IPS DF 4.7 (cell line): Measurements from ENCODE around the gene CHD6.

Experiments used
- DNase-seq: peaks from one replicate; pipeline ENCODE4 v3.0.0-alpha.2; 2013; ENCODE audit warnings: low spot score; ENCODE audit errors: extremely low read depth

Gene CHD6, protein sequence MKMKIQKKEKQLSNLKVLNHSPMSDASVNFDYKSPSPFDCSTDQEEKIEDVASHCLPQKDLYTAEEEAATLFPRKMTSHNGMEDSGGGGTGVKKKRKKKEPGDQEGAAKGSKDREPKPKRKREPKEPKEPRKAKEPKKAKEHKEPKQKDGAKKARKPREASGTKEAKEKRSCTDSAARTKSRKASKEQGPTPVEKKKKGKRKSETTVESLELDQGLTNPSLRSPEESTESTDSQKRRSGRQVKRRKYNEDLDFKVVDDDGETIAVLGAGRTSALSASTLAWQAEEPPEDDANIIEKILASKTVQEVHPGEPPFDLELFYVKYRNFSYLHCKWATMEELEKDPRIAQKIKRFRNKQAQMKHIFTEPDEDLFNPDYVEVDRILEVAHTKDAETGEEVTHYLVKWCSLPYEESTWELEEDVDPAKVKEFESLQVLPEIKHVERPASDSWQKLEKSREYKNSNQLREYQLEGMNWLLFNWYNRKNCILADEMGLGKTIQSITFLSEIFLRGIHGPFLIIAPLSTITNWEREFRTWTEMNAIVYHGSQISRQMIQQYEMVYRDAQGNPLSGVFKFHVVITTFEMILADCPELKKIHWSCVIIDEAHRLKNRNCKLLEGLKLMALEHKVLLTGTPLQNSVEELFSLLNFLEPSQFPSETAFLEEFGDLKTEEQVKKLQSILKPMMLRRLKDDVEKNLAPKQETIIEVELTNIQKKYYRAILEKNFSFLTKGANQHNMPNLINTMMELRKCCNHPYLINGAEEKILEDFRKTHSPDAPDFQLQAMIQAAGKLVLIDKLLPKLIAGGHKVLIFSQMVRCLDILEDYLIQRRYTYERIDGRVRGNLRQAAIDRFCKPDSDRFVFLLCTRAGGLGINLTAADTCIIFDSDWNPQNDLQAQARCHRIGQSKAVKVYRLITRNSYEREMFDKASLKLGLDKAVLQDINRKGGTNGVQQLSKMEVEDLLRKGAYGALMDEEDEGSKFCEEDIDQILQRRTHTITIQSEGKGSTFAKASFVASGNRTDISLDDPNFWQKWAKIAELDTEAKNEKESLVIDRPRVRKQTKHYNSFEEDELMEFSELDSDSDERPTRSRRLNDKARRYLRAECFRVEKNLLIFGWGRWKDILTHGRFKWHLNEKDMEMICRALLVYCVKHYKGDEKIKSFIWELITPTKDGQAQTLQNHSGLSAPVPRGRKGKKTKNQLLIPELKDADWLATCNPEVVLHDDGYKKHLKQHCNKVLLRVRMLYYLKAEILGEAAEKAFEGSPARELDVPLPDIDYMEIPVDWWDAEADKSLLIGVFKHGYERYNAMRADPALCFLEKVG (N-terminal part only)

DNA sequence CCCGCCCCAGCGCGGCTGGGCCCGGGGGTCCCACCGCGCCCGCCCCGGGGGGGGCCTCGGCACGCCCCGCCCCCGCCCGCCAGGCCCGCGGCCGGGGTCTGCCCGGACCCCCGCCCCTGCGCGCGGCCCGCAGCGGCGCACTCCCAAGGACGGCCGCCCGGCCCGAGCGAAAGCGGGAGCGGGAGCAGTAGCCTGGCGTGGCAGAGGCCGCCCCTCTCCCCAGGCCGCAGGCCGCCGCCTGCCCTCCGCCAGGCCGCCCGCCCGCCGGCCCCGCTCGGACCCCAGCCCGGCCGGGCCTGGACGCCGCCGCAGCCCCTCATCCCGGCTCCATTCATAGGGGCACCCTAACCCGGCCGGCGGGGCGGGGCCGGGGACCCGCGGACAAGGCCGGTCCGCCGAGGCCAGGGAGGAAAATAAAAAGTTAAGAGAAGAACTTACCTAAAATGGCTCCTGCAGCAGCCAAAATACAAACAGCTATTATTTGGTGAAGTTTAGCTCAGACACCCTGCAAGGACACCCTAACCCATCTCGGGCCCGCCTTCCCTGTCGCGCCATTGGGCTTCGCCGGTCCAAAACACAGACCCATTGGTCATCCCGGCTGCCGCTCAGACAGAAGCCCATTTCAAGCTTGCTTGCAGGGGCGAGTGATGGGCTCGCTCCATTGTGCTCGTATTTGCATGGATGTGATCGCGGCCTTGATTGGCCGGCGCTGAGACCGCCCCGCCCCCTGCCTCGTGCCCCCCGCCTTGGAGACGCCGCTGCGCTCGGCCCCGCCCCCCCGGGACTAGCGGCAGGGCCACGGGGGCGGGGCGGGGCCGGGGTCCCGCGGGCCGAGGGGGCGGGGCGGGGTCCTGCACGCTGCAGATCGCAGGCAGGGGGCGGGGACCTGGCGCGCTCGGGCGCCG, at the start of gene CHD6:
TSS of gene CHD6 (minus strand) at position 476 of the 905 bp plus-strand sequence. CDS start 67,040 bp downstream, outside the sequence.
- DNase-seq = peak; percentile 94

DNA sequence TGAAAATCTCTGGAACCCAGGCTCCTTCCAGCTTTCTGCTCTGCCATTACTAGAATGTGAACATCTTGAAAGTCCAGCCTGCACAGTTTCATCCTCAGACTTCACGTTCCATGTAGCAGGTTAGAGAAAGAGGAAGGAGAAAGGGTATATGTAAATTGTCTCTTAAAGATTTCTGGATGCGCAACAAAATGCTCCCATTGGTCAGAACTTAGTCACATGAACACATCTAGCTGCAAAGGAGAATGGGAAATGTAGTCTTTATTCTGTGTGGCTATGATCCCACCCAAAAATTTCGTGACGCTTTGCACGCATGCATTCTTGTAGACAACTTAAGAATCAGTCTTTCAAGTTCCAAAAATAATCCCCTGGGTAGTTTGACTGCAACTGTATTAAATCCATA, 46.4 kb upstream of the CHD6 start:
- no peak for DNase-seq

DNA sequence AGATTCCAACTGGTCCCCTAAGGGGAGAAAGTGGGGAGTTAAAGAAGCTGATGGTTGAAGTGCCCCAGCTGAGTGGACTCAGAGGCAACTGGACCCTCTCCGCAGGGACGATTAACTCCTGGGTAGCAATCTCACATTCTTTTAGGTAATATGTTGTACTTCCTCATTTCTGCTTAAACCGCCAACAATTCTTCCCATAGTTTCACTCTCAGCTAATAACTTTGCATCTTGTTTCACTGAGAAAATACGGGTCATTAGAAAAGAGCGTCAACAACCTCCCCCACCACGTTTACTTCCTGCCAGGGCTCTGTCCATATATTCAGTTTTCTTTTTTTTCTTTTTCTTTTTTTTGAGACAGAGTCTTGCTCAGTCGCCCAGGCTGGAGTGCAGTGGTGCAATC, 39.5 kb upstream of the CHD6 start:
- no peak for DNase-seq

DNA sequence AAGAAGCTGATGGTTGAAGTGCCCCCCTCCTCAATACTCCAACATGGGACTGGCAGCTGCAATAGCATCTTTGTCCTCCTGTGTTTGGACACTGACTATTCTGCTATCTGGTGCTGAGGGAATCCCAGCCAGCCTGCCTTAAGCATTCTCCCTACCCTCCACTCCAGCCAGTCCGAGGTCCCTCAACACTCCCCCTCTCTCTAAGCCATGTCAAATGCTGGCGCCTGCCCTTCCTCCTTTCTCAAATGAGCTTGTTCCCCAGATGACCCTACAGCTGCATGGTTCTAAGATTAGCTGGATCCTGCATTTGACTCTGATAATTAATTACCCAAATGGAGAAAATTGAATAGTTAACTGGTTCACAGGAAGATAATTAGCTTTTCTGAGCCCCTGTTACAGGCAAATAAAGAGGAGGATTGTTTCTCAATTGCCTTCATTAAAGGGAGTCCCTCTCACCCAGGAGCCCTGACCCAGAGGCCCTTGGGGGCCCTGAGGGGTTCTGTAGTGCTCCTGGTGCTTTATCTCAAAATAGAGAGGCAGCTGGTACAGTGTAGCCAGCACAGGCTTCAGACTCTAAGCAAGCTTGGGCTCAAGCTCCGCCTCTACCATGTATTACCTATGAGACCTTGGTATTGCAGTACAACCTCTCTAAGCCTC, 37.9 kb upstream of the CHD6 start:
- no peak for DNase-seq

DNA sequence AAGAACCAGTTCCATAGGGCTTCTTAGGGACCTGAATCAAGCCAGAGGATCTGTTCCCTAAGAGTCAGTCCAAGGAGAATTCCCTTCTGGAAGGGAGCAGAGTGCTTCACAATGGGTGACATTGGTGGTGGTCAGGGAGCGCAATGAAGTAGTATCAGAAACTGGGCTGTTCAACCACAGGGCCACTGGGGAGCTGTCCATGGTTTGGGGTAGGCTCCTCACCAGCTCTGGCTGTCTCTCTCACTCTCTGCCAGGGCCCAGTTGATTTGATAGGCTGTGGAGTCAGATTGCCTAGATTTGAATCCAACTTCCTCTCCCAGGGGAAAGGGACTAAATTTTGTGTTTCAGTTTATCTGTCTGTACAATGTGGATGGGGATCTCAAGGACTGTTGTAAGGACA, 36.7 kb upstream of the CHD6 start:
- no peak for DNase-seq

DNA sequence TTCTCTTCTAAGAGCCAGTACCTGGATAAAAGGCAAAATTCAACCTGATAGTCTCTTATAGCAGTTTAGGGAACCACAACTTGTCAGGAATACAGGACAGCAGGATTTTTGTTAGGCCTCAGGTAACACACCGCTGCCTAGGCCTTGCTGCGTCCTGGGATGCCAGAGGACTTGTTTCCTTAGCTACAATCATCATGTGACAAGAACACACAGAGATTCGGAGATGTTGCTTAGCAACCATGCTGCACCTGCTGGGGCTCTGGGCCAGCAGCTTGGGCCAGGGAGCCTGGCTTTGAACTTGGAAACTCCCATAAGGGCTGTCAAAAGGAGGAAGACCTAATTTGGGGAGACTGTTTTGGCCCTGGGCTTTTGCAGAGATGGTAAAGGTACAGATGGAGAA, 36.1 kb upstream of the CHD6 start:
- DNase-seq = no peak

DNA sequence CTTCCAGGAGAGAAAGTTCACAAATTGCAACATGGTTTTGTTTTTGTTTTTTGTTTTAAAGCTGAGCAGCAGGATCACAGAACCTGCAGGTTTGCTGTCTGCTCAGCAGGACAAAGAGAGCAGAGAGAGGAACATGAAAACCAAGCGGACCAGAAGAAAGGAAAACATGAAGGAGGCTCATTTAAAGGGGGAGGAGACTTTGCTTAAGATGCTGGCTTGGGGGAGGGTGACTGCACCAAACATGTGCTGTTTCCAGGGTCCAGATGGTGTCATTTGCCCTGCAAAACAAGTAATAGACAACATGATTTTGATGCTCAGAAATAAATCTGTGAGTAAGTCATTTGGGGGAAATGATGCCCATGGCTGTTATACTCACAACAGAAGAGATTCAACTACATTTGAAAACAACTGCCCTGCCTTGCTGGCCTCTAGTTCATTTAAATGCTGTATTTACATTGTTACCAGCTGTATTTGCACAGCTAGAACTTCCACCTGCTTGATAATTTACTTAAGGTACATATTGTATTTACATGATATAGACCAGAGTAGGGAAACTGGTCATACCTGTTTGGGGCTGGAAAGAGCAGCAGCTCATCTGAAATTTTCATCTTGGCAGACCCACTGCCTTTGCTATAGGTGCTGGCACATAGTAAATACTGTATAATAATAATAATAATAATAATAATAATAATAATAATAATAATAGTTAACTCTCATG, 32.2 kb upstream of the CHD6 start:
- DNase-seq = no peak

DNA sequence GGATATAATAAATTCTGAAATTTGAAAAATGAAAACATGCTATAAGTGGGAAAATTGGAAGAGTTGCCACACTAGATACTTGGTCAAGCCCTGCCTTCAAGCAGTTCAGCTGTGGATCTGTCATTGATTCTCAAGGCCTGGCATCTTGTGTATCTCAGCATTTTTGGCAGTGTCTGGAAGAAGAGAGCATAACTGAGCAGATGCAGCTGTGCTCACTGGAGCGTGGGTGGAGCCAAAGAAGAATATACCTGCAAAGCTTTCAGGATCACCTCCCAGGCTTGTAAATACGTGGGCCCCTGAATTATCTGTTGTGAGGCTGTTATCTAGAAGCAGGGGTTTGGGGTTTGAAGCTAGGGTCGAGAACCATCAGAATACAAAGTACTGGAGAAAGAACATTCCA, 31.3 kb upstream of the CHD6 start:
- no peak for DNase-seq

DNA sequence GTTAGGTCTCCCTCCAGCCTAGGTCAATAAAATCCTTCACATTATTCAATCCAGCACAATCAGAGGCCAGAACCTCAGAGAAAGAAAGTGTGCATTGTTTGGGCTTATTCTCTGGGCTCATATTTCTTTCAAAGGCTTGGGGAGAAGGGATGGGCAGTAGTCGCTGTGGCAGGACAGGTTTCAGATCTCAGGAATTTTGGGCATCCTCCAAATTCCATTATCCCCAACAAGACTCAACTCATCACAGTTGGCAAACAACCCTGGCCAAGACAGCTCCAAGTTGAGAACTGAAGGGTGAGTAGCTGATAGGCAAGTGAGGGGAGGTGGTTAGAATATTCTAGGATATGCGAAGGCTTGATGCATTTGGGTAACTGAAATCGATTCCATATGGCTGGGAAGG, 27.2 kb upstream of the CHD6 start:
- DNase-seq = no peak

DNA sequence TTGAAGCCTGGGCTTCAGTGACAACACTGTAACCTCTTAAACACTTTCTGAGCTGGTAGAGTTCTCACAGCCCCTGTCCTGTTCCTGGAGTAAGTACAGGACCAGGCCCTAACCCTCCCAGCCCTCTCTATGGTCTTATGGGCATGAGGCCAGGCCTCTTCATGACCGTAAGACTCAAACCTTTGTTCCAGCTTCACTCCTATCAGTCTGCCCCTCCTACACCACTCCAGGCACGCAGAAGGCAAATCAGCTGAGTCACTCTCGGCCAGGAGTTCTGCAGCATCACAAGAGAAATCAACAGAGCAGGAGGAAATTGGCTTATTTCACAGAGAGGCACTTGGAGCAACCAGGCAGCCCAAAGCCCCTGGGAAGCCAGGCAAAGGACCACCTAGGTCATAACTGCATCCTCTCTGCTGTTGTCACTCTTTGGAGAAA, 25.3 kb upstream of the CHD6 start:
- DNase-seq = no peak

DNA sequence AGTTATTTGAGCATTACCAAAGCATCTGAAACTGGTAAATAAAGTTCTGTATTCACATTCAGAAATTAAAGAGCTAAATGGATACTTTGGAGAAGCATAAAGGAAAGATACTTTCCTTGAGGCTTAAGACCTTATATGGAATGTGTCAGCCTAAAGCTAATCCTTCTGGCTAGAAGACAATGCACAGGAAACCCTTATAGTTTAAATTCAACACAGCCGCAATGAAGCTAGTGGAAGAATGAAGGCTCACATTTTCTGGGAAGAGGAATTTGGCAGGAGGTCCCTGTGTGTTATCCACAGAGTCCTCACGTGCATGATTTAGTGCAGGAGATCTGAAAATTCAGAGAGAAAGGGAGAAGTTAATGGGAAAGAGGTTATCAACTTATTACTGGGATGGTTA, 21.5 kb upstream of the CHD6 start:
- no peak for DNase-seq

DNA sequence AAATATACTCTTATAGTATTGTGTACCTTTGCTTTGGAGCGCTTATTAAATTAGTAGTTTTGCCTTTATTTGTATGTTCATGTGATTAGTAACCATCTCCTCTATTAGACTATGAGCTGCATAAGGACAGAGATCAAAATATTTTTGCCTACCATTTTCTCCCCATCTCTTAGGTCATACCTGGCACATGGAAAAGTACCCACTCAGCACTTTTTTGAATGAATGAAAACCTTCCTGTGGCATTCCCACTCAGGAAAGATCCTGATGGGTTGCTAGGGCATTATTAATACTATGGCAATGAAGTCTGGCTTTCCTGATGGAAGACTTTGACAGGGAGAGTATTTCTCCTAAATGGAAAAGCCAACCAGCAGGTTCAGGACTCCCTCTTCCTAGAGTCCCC, 20.3 kb upstream of the CHD6 start:
- no peak for DNase-seq

DNA sequence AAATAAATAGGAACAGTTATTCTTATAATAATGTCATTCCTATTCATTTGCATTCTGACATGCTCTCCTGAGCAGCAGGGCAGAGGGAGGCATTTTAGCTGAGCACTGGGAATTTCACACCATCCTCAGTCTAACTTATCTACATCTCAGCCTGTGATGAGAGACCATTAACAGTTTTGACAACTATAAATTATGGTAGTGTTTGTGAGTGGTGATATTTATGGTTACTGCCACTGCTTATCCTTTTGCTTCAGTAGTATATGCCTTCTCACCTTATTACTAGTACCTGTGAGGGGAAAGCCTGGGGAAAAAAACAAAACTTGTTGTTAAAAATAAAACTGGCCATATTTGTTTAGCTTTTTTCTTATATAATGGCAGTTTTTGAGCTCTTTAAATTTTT, 17.0 kb upstream of the CHD6 start:
- DNase-seq = no peak

DNA sequence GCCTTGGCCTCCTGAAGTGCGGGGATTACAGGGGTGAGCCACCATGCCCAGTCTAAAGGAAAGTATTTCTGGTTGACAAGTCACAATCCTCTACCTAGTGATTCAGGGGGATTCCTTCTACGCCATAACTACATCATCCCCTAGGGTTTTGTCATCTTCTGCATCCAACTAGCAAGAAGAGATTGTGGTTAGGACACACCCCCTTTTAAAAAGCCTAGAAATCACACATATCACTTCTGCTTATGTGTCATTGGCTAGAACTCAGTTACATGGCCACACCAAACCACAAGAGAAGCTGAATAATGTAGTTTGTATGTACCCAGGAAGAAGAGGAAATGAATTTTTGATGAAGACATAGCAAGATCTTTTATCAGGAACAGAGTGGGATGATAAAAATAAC, 14.7 kb upstream of the CHD6 start:
- DNase-seq = no peak

DNA sequence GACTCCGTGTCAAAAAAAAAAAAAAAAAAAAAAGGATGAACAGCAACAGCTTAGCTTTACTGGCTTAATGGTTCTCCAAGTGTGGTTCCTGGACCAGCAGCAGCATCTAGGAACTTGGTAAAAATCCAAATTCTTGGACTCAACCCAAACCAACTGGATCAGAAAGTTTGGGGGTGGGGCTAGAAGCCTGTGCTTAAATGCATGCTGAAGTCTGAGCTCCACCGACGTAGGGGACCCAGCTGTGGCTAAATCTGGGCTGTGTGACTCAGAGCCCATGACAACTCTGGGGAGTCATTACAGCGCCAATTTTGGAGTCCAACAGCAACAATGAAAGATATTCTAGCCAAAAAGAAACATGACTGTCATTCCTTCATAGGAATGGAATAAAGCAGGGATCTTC, 13.6 kb upstream of the CHD6 start:
- no peak for DNase-seq

DNA sequence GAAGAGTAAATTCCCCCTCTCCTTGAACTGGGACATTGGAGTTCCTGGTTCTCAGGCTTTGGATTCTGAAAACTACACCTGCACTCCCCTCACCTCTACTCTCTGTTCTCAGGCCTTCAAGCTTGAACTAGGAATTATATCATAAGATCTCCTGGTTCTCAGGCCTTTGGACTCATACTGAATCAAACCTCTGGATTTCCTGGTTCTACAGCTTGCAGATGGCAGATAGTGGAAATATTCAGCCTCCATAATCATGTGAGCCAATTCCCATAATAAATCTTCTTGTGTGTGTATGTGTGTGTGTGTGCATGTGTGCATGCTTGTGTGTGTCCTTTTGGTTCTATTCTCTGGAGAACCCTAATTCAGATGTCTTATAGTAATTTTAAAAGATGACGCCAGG, 12.7 kb upstream of the CHD6 start:
- DNase-seq = no peak

DNA sequence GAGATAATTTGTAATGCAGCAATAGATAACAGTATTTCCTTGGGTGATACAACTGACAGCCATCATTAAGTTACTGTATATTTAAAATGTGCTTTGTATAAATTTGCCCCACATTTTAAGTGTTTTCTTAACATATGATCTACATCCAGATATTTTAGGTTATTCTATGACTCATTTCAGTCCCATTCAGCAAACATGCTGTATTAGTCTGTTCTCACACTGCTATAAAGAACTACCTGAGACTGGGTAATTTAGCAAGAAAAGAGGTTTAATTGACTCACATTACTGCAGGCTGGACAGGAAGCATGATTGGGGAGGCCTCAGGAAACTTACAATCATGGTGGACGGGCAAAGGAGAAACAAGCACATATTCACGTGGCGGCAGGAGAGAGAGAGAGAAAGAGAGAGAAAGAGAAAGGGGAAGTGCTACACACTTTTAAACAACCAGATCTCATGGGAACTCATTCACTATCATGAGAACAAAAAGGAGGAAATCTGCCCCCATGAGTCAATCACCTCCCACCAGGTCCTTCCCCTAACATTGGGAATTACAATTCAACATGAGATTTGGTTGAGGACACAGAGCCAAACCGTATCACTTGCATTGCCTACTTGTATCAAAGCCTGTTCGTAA, 9.6 kb upstream of the CHD6 start:
- DNase-seq = no peak

DNA sequence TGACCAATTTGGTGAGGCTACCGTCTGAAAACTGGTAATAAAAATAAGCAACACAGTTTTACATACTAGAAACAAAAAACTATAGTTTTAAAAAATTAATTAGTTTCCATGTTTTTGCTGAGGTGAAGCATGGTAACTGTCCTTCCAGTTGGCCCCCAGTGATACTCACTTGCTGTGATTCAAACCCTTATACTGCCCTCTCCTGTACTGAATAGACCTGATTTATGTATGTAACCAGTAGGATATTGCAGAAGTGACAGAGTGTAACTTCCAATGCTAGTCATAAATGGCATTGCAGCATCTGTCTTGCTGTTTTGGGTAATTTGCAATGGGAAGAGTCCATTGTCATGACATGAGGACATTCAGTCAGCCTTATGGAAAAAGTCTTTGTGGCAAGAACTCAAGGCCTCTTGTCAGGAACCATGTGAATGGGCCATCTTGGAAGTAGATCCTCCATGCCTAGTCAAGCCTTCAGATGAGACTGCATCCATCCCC, 8.9 kb upstream of the CHD6 start:
- DNase-seq = no peak
